ENCODE data around the gene TSHZ1.

DNA sequence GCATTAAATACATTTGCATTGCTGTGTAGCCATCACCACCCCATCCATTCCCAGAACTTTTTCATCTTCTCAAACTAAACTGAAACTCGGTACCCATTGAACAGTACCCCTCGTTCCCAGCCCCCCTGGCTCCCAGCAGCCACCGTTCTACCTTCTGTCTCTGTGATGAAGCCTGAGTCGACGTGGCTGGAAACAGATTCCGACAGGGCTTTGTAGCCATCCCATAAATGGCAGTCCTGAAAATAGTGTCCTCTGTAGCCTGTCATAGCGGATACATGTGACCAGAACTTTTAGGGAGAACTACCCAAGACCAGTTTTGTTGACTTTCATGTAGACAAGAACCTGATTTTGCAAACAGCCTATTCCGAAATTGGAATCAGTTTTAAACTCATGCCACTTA is 59.1 kb downstream of the TSHZ1 start:
- TF ChIP-seq, protein P1, sequence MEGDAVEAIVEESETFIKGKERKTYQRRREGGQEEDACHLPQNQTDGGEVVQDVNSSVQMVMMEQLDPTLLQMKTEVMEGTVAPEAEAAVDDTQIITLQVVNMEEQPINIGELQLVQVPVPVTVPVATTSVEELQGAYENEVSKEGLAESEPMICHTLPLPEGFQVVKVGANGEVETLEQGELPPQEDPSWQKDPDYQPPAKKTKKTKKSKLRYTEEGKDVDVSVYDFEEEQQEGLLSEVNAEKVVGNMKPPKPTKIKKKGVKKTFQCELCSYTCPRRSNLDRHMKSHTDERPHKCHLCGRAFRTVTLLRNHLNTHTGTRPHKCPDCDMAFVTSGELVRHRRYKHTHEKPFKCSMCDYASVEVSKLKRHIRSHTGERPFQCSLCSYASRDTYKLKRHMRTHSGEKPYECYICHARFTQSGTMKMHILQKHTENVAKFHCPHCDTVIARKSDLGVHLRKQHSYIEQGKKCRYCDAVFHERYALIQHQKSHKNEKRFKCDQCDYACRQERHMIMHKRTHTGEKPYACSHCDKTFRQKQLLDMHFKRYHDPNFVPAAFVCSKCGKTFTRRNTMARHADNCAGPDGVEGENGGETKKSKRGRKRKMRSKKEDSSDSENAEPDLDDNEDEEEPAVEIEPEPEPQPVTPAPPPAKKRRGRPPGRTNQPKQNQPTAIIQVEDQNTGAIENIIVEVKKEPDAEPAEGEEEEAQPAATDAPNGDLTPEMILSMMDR (IDR thresholded peaks at IDR 0.05; ENCODE audit: low read length) = no peak
- no peak for TF ChIP-seq EZH2 (IDR thresholded peaks at IDR 0.05; ENCODE audit: borderline replicate concordance, low read length)
